Endothelial cell of umbilical vein (primary cell): Measurements from ENCODE around the gene ULK4. TPM values are rescaled to one million over a fixed set of nuclear protein-coding genes. Genes with fewer than 3 reads are reported as not detected.

Experiments
- BruUV-seq: library from RNA; stranded (reverse); fragments of 400-500 nt; replicated peaks from 2 replicates; lab custom pipeline; 2021; lab: Mats Ljungman, UMichigan
- CTCF ChIA-PET: fragments of 300-600, 350-600 bp; sonication (Branson Sonifier 250); formaldehyde crosslinking; loops from one replicate; lab custom pipeline; 2021; ENCODE audit warnings: antibody characterized with exemption, inconsistent platforms; lab: Charles Lee
- POLR2A ChIA-PET: fragments of 300-600, 350-600 bp; sonication (Branson Sonifier 250); formaldehyde crosslinking; loops from one replicate; lab custom pipeline; 2021; ENCODE audit warnings: antibody characterized with exemption, inconsistent platforms; lab: Charles Lee
- DNase-seq: peaks from one replicate; pipeline ENCODE4 v3.0.0-alpha.2; 2011; ENCODE audit warnings: low read depth, low spot score
- FAIRE-seq: peaks from 2 replicates; lab custom pipeline; 2011; peaks lifted over from hg19 to GRCh38; lab: Jason Lieb, UNC
- H2AFZ ChIP-seq: 2 replicates; pipeline ENCODE4 v1.6.0; 2012; ENCODE audit warnings: low read depth, low read length, control low read depth, inconsistent platforms
- H3K27ac ChIP-seq: 2 replicates; pipeline ENCODE4 v1.5.1; 2011; ENCODE audit warnings: low read depth, mild to moderate bottlenecking, control low read depth, low read length, moderate library complexity; ENCODE audit not compliant: insufficient read depth
- H3K27me3 ChIP-seq, 2 experiments: 2 replicates each; pipeline versions ENCODE4 v1.6.0 to v1.6.1; 2011; ENCODE audit warnings: low read length in 2 of 2, mixed read lengths in 1 of 2; ENCODE audit not compliant: control insufficient read depth in 2 of 2, insufficient read depth in 2 of 2
- H3K36me3 ChIP-seq, 2 experiments: 2 replicates in 1 of 2; 3 replicates in 1 of 2; pipeline ENCODE4 v1.5.1; 2011; ENCODE audit warnings: low read length in 2 of 2, mild to moderate bottlenecking in 1 of 2, moderate library complexity in 1 of 2; ENCODE audit not compliant: control insufficient read depth in 2 of 2, insufficient read depth in 2 of 2; ENCODE audit errors: extremely low read depth in 1 of 2
- H3K4me1 ChIP-seq: 3 replicates; pipeline ENCODE4 v1.5.1; 2011; ENCODE audit warnings: mild to moderate bottlenecking, low read length; ENCODE audit not compliant: control insufficient read depth, insufficient read depth; ENCODE audit errors: extremely low read depth
- H3K4me2 ChIP-seq: 2 replicates; pipeline ENCODE4 v1.6.1; 2011; ENCODE audit warnings: low read length, control low read depth, mixed read lengths; ENCODE audit not compliant: insufficient read depth
- H3K4me3 ChIP-seq, 3 experiments: fragments of 200-600 bp in 1 of 3; sonication (generic), shearing (Covaris generic) in 1 of 3; replicated peaks in 1 of 3; 2 replicates each; pipeline ENCODE4 v1.5.1; 2011 to 2016; ENCODE audit warnings: control low read depth in 3 of 3, low read length in 3 of 3, mild to moderate bottlenecking in 2 of 3, inconsistent platforms in 1 of 3, low read depth in 1 of 3, moderate library complexity in 1 of 3; ENCODE audit not compliant: insufficient read depth in 1 of 3
- H3K79me2 ChIP-seq: 2 replicates; pipeline ENCODE4 v1.6.0; 2012; ENCODE audit warnings: low read length, inconsistent platforms; ENCODE audit not compliant: control insufficient read depth, insufficient read depth
- H3K9ac ChIP-seq: replicated peaks from 2 replicates; pipeline ENCODE3; 2011; ENCODE audit warnings: low read length, control low read depth; ENCODE audit not compliant: insufficient read depth; ENCODE audit errors: extremely low read depth
- H3K9me1 ChIP-seq: replicated peaks from 3 replicates; pipeline ENCODE4 v1.6.0; 2011; ENCODE audit warnings: mild to moderate bottlenecking, low read length; ENCODE audit not compliant: control insufficient read depth, insufficient read depth; ENCODE audit errors: extremely low read depth
- H3K9me3 ChIP-seq: replicated peaks from 2 replicates; pipeline ENCODE4 v1.5.1; 2012; ENCODE audit warnings: low read length, inconsistent platforms; ENCODE audit not compliant: control insufficient read depth, insufficient read depth
- H4K20me1 ChIP-seq: replicated peaks from 2 replicates; pipeline ENCODE3; 2011; ENCODE audit warnings: mild to moderate bottlenecking, low read length; ENCODE audit not compliant: control insufficient read depth, insufficient read depth; ENCODE audit errors: extremely low read depth
- CTCF ChIP-seq, 2 donors: IDR thresholded peaks; 1 replicate in 1 of 2; 2 replicates in 1 of 2; pipeline ENCODE4 v1.5.1; 2011; ENCODE audit warnings: low read length in 2 of 2, mild to moderate bottlenecking in 2 of 2, moderate library complexity in 2 of 2, control low read depth in 1 of 2, inconsistent platforms in 1 of 2, low read depth in 1 of 2; ENCODE audit not compliant: insufficient read depth in 1 of 2; ENCODE audit errors: extremely low read depth in 1 of 2
- EZH2 ChIP-seq: IDR thresholded peaks from 2 replicates; pipeline ENCODE4 v1.6.1; 2012; ENCODE audit warnings: borderline replicate concordance, low read depth, mild to moderate bottlenecking, moderate library complexity, low read length, inconsistent platforms; ENCODE audit not compliant: severe bottlenecking
- FOS ChIP-seq: IDR thresholded peaks from 2 replicates; pipeline ENCODE4 v1.6.1; 2011; ENCODE audit warnings: mild to moderate bottlenecking, low read length, moderate library complexity, borderline replicate concordance; ENCODE audit not compliant: insufficient read depth
- GATA2 ChIP-seq: IDR thresholded peaks from 2 replicates; pipeline ENCODE4 v1.7.0; 2011; ENCODE audit warnings: low read depth, mild to moderate bottlenecking, moderate library complexity, mixed read lengths, low read length; ENCODE audit not compliant: insufficient read length, insufficient read depth
- JUN ChIP-seq: IDR thresholded peaks from 2 replicates; pipeline ENCODE4 v1.6.1; 2011; ENCODE audit warnings: borderline replicate concordance, low read depth; ENCODE audit not compliant: insufficient read length, insufficient read depth
- MAX ChIP-seq: IDR thresholded peaks from 2 replicates; pipeline ENCODE4 v1.6.1; 2011; ENCODE audit not compliant: insufficient read depth, insufficient read length
- MYC ChIP-seq: IDR thresholded peaks from one replicate; pipeline ENCODE4 v1.6.1; 2011; ENCODE audit warnings: mild to moderate bottlenecking, low read depth, low read length
- POLR2A ChIP-seq: IDR thresholded peaks from 2 replicates; pipeline ENCODE4 v1.6.1; 2012; ENCODE audit warnings: low read depth, mild to moderate bottlenecking, control low read depth, low read length
- POLR2AphosphoS5 ChIP-seq: IDR thresholded peaks from 2 replicates; pipeline ENCODE4 v1.6.1; 2012; ENCODE audit warnings: low read depth, mild to moderate bottlenecking, control low read depth, low read length, moderate library complexity; ENCODE audit not compliant: insufficient read depth
- dilution Hi-C: fragments of 300-500 bp; cut with MboI; formaldehyde crosslinking; loops from one replicate; pipeline ENCODE4 v1.15.0; 2019; ENCODE audit warnings: low sequenced_read_pairs; ENCODE audit not compliant: extremely low pct_ligation_motif_present
- intact Hi-C: fragments of 100-400 bp; cut with micrococcal nuclease; formaldehyde crosslinking; loops from one replicate; pipeline ENCODE4 v1.10.0; 2022
- polyA plus RNA-seq, 4 experiments: library from polyadenylated mRNA; depleted of rRNA in 3 of 4; stranded (reverse) in 3 of 4; unstranded in 1 of 4; fragments of >200 nt; gene quantifications; 2 replicates each; pipeline versions ENCODE4 v1.2.1 to v1.2.3, GENCODE V29; 2011 to 2012; ENCODE audit warnings: missing spikeins in 1 of 4
- total RNA-seq: library from RNA; stranded (reverse); gene quantifications from 2 replicates; pipeline ENCODE4 v1.2.3, GENCODE V29; 2021

Gene ULK4
- total and polyA plus RNA-seq, 2 donors (not counting 3 experiments of a cell fraction or from before 2014, with no cell fraction given): 3.3 to 16.0 TPM

- TF ChIP-seq MYC (no peak), GATA2 (no peak), POLR2AphosphoS5 (no peak), POLR2A (no peak), JUN (no peak), CTCF (IDR thresholded peaks at IDR 0.05; ENCODE audit: extremely low read depth in 1 of 2, insufficient read depth in 1 of 2, low read depth in 1 of 2, low read length in 2 of 2) (no peak), EZH2 (no peak), FOS (no peak), MAX (no peak)
- ChIA-PET CTCF (no interaction called here), POLR2A (no interaction called here)
- Histone ChIP-seq H3K9me3 (no peaks in the 10 kb centered on the region), H3K27ac (no peak overlapping the region), H3K36me3 (no peaks in the 10 kb centered on the region), H3K9ac (no peak overlapping the region), H3K4me3 (no peak overlapping the region), H4K20me1 (no peaks in the 10 kb centered on the region), H3K79me2 (no peaks in the 10 kb centered on the region), H2AFZ (no peak overlapping the region), H3K4me1 (no peaks in the 10 kb centered on the region), H3K9me1 (no peaks in the 10 kb centered on the region), H3K27me3 (no peaks in the 10 kb centered on the region), H3K4me2 (no peak overlapping the region)
- intact Hi-C loops (no loop called here), dilution Hi-C loops (no loop called here)
- DNase-seq (no peak), FAIRE-seq (no peak)
- BruUV-seq: no TSS peak
Measured at GRCh38 chr3:41411065-41411464, 550.8 kb downstream of the ULK4 start.
